GM13977 (cell line): ENCODE measurements around the gene GNE.

ENCODE experiments used
- DNase-seq: peaks from one replicate; pipeline ENCODE4 v3.0.0; 2012; ENCODE audit warnings: low spot score
- CTCF ChIP-seq: IDR thresholded peaks from 2 replicates; pipeline ENCODE4 v1.5.1; 2012; ENCODE audit warnings: mild to moderate bottlenecking, control low read depth; ENCODE audit not compliant: insufficient read depth; ENCODE audit errors: extremely low read depth, missing control alignments
- in situ Hi-C: fragments of 300-500 bp; cut with MboI; formaldehyde crosslinking; loops from one replicate; pipeline ENCODE4 v1.12.0; 2022; ENCODE audit warnings: low sequenced_read_pairs, low pct_unique_long_range_greater_than_20kb, mixed read lengths, inconsistent platforms; ENCODE audit not compliant: unreplicated experiment

Gene GNE

DNA sequence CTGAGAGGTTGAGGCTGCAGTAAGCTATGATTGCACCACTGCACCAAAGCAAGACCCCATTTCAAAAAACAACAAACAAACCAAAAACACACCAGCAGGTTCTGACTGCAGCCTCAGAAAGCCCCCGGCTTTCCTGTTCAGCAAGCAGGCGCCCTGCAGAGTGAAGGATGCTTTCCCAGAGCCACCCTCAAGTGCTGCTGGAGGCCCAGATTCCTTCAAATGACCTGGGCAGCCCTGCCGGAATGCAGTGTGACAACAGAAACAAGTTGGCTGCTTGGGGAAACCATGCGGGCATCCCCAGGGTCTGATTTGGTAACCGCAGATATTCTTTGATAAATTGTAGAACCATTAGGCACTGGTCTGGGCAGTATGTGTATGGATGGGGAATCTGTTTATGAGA, 35.7 kb upstream of the GNE start:
- no peak for DNase-seq
- no peak for TF ChIP-seq CTCF
- in situ Hi-C loops: no loop called here

DNA sequence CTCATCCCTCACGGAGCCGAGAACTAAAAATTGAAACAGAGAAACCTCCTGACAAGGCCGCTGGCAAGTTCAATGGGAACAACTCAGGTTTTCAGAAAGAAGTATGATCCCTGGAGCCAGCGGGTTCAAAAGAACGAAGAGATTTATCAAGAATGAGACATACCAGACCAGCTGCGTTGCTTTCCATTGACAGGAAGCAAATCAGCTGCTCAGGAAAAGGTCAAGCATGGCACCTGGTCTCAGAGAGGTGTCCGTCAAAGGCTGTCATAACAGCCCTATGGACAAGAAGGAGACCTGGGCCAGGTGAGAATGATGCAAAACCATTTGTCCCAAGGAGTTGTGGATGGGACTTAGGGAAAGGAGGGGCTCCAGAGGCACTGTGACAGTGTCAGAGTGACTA, 34.9 kb upstream of the GNE start:
- DNase-seq: no peak
- in situ Hi-C loops: no loop called here
- no peak for TF ChIP-seq CTCF

GRCh38 chr9:36292641-36293040, 34.4 kb upstream of the GNE start:
- no peak for TF ChIP-seq CTCF
- no peak for DNase-seq
- in situ Hi-C loops: no loop called here

DNA sequence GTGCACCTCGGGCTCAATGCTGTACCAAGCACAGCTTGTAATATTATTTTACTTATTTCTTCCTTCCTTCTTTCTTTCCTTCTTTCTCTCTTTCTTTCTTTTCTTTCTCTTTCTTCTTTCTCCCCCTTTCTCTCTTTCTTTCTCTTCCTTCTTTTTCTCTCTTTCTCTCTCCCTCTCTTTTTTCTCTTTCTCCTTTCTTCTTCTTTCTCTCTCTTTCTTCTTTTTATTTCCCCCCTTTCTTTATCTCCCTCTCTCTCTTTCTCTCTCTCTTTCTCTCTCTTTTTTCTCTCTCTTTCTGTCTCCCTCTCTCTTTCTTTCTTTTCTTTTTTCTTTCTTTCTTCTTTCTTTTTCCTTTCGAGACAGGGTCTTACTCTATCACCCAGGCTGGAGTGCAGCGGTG, 32.7 kb upstream of the GNE start:
- TF ChIP-seq CTCF: no peak
- in situ Hi-C loops: no loop called here
- no peak for DNase-seq

- in situ Hi-C loops: no loop called here
- no peak for DNase-seq
- TF ChIP-seq CTCF: no peak
Measured at GRCh38 chr9:36289836-36290435, 31.7 kb upstream of the GNE start.

- in situ Hi-C loops: no loop called here
- no peak for TF ChIP-seq CTCF
- DNase-seq: no peak
Measured at GRCh38 chr9:36288070-36288469, 29.8 kb upstream of the GNE start.

GRCh38 chr9:36286388-36286787, 28.1 kb upstream of the GNE start:
- in situ Hi-C loops: no loop called here

More at GRCh38 chr9:36286388-36286787, 28.1 kb upstream of the GNE start:
- TF ChIP-seq CTCF: no peak
- no peak for DNase-seq
